HG02885 (cell line): ENCODE measurements around the gene E2F4.

Experiments
- ATAC-seq: cut with Tn5 transposase; IDR thresholded peaks from one replicate; pipeline ENCODE4 v1.9.1; 2021; ENCODE audit warnings: mild to moderate bottlenecking; ENCODE audit not compliant: unreplicated experiment, poor library complexity

Gene E2F4, protein sequence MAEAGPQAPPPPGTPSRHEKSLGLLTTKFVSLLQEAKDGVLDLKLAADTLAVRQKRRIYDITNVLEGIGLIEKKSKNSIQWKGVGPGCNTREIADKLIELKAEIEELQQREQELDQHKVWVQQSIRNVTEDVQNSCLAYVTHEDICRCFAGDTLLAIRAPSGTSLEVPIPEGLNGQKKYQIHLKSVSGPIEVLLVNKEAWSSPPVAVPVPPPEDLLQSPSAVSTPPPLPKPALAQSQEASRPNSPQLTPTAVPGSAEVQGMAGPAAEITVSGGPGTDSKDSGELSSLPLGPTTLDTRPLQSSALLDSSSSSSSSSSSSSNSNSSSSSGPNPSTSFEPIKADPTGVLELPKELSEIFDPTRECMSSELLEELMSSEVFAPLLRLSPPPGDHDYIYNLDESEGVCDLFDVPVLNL

DNA sequence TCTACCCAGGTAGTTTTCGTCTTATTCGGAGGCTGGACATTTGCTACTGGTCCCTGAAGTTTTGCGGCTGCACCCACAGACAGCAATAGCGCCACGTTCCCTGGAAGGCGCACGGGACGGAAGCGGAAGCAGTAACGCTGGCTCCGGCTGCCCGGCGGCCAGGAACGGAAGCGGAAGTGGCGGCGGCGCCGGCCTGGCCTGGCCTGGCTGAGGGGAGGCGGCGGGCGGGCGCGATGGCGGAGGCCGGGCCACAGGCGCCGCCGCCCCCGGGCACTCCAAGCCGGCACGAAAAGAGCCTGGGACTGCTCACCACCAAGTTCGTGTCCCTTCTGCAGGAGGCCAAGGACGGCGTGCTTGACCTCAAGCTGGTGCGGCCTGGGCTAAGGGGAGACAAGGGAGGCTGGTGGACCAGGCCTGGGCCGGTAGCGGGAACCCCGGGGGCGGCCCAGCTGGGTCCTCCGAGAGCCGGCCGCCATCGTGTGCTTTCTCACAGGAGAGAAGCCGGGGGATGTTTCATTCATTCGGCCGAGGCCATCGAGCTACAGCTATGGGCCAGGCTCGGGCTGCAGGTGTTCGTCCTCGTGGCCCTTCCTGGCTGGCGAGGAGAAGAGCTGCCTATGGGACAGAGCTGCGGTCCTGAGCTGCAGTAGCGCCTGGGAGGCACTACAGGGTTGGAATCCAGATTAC lies at the start of gene E2F4:
TSS of gene E2F4 (plus strand) at position 161 of the 687 bp plus-strand sequence. CDS start at position 234, 73 bp downstream.
- ATAC-seq = peak; percentile 95

DNA sequence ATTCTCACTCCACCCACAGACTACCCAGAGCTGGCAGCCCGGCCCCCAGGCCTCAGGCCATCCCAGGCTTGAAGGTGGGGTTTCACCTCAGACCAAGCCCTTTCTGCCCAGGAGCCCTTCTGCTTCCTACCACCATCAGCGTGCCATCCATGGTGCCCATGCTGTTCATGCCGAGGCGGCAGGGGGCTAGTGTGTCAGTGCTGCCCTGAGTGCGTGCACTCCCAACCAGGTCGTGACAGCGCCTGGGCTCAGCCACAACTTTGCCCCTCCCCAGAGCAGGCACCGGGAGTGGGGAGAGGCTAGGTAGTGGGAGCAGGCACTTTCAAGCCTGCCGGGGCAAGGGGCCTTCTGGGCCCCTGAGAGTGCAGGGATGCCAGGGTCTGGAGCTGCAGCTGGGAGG lies 49.6 kb upstream of the E2F4 start:
- no peak for ATAC-seq

DNA sequence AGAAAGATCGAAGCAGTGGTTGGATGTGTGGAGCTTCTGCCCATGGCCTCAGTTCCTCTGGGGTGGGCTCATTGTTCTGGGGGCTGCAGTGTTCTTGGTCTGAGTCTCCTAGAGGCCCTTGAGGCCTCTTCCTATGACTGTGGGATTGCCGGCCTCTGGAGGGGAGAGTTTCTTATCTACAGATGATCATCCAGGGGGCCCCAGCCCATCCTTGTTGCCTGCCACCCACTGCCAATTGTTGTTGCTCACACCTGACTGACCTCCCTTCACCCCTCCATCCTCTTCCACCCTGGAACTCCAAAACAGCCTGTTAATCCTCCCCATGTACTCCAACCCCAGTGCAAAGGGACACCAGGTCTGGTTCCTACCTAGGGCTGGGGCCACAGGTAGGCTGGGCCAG lies 47.0 kb upstream of the E2F4 start:
- ATAC-seq = no peak

DNA sequence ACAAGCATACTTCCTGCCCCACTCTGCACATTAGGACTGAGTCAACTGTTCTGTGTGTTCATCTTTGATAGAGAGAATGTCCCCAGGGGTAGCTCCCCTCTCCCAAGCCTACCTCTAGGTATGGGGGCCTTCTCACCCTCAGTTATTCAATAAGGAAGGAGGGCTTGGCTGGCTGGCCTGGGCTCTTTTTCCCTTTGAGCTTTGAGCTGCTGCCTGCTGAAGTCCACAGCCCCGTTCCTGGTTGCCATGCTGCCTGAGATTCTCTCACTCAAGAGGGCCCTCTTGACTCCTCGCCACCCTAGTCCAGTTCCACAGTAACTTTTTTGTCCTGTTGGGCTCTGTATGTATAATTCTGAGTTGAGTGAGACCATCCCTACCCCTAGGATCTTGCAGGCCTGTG lies 46.2 kb upstream of the E2F4 start:
- ATAC-seq = no peak

DNA sequence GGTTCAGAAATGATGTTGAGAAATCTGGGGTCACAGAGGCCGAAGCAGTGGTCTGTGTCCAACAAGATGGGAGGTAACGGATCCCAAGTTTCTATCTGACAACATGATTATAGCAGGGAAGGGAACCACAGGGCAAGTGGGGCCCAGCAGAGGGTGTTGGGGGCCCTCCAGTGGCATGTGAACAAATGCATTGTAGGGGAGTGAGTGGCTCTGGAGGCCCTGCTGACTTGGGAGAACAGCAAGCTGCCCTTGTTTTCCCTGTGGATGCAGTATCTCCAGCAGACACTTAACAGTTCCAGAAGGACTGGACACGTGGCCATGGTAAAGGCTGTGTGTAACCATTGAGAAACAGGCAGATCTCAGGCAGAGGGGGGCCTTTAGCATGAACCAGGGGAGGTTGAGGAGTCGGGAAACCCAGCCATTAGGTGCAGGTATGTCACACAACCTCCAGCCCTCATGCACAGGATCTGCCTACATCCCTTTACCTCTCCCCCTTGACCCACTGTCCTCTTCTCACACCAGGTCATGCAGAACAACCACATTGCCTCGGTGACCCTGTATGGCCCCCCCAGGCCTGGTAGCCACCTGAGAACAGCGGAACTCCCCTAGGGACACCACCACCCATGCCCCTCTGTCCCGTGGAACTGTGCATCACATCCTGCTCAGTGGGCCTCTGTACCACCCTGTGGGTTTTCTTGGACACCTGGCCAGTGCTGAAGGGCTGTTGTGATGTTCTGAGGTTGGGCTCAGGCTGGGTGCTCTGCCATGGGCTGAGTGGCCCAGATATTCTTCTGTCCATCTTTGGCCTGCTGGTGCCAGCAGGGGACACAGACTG lies 45.2 kb upstream of the E2F4 start:
- ATAC-seq = no peak

DNA sequence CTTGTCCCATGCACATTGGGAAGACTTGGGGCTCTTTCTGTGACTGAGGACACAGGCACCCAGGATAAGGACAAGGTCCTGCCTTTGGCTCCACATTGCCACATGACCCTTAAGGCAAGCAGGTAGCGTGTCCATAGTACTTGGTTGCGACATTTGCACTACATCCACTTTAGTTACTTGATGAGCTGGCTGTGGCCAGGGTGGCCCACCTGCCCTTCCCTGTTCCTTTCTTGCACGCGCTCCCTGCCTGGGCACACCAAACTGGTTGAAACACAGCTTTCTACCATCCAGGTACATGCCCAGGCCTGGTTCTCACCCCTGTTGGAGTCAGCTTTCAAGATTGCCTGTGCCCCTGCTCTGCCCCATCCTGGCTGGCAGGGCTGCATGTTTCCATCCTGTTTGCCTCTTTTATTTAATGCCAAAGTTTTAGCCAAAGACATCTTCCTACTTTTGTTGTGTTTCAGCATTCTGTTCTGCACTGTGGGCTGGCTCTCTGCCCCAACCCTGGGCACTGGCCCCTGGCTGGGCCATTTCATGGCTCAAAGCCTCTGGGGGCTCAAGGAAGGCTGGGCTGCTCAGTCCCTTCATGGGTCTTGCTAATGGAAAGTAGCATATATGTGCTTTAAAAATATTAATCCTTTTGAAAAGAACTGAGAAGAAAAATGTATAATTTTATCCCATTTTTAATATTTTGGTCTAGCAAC lies 44.4 kb upstream of the E2F4 start:
- ATAC-seq = no peak

DNA sequence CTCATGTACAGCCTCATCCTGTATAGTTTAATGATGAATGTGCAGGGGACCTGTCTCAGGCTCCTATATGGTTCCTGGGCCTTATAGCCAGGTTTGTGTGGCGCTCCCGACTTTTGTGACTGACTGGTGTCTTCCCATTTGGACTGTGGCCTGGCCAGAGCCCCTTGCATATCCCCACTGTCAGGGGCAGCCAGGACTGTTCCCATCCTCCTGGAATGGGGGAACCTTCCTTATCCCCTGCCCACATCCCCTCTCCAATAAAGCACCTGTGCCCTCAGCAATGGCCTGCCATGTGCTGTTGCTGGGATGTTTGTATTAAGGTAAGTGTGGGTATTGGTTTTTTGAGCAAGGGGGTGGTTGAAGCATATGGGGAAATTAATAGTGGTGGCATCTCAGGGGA lies 43.7 kb upstream of the E2F4 start:
- no peak for ATAC-seq

DNA sequence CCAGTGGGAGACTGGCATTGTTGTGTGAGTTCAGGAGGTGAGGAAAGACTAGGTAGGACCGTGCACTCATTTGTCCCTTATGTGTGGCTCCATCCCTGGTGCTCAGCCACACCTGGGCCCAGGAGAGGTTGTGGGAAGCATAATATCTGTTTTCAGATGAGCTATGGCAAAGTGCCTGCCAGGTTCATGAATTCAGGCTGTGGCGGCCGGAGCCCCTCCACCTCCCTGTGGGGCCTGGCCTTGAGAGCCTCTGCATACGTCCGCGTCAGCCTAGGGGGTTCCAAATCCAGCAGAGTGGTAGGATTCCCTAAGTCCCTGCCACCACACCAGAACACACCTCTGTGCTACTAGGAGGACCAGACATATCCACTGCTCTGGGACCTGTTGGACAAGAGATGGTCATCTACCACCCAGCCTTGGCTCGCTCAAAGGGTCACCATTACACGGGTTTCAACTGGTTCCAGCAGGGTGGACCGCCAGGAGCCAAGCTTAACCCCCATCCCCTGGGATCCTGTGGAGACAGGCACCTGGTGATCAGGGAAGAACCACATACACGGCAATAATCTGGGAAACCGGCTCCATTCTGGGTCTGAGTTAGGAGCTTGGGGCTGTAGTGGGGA lies 43.2 kb upstream of the E2F4 start:
- ATAC-seq = no peak

DNA sequence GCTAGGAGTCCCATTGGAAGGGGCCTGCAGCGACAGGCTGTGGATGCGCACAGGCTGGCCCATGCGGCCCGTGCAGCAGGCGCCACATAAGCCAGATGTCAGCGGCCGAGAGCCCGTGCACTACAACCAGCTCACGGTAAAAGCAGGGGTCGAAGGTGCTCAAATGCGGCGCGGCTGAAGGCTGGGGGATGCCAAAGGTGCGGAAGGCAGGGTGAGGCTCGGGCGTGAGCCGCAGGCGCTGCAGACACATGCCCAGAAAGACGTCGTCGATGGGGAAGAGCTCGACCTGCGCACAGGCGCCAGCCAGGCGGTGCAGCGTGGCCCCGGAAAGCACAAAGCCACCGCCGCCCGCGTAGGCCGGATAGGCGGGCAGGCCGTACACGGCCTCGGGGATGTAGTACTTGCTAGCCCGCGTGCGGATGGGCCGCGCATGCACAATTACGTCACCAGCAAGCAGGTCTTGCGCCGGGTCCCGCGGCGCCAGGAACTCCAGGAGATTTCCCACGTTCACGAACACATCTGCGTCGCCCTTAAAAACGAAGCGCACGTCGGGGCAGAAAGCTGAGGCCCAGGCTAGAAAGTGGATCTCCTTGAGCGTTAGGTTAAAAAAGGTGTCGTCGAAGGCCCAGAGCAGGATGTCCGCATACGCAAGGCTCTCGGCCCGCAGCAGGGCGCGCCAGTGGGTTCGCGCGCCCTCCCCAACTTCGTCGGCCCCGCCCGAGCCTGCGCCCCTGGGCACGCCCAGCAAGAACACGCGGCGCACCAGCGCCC lies 42.5 kb upstream of the E2F4 start:
- ATAC-seq = peak; percentile 11

DNA sequence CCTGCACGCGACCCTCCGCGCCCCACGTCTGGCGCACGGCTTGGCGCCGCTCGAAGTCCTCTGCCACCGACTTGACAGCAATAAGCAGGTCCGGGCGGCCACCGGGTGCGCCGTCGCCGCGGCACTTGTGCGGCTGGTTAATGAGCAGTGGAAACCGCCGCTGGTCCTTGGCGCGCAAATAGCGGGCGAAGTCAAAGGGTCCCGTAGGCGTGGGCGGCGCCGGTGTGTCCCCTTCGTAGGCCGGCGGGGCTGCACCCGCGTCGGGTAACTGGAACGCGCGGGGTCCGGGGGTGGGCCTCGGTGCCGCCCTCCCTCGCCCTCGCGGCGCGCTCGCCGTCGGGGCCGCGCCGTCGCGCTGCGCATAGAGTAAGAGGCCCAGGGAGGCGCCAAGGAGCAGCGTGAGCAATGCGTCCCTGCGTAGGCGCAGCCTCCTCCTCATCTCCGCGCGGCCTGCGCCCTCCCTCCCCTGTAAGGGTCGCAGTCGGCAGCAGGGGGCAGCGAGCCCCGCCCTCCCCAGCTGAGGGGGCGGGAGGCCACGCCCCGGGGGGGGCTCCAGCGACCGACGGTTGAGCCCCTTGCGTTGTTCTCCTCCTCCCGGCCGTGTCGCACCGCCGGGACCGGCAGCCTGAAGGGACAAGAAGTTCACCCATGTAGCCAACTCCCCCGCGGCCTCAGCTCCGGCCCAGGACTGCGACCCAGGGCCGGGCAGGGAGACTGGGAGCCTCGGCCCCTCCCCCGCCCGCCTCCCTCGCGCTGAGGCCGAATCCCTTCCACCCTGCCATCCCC lies 41.7 kb upstream of the E2F4 start:
- peak; percentile 55 for ATAC-seq

DNA sequence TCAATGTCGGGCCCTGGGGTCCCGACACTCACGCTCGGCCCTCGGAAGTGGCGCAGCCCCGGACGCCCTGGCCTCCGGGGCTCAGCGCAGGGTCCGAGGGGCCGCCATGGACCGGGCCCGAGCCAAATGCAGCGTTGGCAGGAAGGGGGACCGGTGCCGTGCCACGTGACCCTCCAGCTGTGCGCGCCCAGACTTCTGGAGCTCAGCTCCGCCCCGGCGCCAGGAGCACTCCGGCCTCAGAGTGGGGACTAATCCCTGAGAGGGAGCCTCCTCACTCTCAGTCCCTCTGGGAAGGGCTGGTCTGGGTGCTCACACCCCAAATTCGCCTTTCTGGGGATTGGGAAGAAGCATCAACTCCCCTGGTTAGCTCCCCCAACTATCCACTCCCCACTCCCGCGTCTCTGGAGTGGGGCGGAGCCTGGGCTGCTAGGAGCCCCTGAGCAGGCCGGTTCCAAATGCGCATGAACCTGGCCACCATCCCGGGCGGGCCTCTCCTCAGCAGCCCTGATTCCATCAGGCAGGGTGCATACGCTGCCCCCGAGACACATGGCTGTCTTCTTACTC lies 41.0 kb upstream of the E2F4 start, which contains the start of gene B3GNT9:
TSS of gene B3GNT9 (minus strand) at position 166 of the 564 bp plus-strand sequence. CDS start 513 bp downstream, outside the sequence.
- peak; percentile 55 for ATAC-seq

DNA sequence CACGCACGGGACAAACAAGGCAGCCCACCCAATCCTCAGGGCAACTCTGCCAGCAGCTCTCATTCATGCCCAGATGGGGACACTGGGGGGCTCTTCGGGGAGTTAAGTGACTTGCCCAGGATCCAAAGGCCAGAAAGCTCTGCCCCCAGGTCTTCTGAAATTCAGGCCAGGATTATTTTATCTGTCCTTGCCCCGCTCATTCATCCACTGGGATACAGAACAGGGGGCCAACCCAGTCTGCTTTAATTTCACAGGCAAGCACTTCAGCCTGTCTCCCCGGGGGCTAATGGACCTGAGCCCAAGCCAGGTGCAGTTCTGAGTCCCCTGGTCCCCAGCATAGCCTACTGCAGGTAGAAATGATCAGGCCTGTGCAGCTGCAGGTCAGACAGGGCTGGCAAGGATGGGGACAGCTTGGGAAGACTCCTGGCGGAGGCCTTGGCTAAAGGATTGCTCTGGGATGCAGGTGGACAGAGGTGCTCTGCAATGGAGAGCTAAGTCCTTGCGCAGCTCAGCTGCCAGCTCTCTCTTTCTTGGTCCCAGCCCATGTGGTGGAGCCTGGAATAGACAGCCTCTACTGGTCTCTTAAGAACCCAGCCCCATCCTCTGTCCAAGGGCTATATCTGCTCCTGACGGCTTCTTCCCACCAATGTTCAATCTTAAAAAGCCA lies 40.4 kb upstream of the E2F4 start:
- no peak for ATAC-seq

DNA sequence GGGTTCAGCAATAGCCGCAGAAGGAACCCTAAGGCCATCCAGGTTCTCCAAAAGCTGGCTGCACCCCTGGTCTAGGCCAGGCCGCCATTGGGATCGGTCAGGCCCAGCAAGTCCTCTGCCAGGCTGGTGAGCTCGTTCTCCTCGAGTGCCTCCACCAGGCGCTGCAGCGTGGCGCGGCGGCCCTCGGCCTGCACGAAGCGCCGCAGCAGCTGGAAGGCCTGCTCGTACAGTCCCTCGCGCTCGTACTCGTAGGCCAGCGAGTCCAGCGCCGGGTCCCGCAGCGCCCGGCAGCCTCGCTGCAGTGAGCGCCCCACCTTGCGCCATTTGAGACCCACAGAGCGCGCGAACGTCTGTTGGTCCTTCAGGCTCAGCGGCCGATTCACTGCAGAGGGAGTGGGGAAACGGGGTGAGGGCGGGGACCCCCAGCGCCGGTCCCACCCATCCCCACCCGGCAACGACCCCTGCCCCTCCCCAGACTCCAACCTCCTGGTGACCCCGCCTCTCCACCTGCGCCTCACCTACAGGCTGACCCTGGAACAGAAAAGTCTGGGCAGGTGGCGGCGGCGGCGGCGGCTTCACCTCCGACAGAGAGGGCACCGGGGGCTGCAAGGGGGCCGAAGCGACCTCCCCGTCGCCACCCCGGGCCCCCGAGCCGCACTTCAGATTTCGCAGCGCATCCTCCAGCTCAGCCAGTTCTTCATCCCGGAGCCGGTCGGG lies 37.2 kb upstream of the E2F4 start:
- ATAC-seq = no peak

DNA sequence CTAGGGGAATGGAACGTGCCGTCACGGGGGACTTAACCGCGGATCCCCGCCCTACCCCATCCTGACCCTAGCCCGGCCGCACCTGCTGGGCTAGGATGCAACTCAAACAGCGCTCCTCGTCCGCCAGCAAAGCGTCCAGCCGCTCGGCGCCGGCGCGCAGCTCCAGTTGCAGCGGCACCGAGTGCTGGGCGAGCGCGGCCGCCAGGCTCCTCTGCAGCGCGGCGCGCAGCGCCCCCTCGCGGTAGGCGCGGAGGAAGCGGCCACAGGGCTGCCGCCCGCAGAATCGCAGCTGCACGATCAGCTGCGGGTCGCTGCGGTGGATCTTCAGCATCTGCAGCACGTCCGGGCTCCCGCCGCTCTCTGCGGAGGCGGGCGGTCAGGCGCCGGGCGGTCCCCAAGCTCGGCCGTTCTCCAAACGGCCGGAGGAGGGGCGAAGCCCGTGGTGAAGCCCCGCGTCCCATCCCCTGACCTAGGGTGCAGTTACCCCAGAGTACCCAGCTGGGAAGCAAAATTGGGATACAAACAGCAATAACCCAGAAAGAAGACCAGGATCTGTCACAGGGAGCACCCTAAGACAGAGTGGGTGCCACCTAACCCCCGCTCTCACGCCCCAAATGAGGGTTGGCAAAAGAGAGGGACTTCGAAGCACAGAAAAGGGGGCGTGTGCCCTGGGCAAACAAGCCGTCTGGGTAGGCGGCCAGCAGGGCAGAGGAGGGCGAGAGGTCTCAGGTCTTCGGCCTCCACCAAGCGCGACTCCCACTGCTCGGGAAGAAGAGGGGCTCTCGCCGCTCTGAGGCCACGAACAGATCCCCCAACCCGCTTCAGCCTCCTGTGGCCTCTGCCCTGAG lies 36.4 kb upstream of the E2F4 start:
- ATAC-seq = peak; percentile 30

DNA sequence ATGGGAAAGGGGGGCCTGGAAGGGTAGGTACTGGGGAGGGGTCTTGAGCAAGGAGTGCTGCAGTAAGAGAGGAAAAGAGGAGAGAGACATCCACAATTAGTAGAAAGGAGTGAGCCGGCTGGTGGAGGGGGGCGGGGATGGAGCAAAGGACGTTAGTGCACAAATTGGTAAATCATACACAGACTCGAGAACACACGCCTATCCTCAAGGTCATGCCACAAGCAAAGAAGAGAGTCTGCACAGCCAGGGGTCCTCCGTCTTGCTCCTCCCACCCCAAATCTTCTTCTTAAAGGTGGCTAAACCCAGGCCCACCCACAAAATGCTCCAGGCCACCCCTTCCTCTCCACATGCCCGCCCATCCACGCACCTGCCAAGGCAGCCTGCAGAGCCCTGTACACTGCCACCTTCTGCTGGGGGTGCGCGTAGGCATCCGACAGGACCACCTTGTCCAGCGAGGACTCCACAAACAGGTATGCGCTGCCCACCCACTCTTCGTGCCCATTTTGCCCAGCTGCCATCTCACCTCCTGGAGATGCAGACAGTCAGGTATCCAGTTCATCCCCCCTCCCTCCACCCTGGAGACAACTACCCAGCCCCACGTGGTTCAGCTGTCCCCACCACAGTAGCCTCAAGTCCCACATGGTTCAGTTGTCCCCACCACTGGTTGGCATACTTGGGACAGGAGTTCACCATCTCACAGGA lies 35.7 kb upstream of the E2F4 start:
- no peak for ATAC-seq
